IPS-NIHi7 (cell line): ENCODE measurements around the gene TMEM270.

Experiments
- DNase-seq: peaks from one replicate; pipeline ENCODE4 v3.0.0; 2012; ENCODE audit warnings: mixed read lengths; ENCODE audit errors: extremely low spot score

The TMEM270 gene

GRCh38 chr7:73904219-73905137 is 43.5 kb downstream of the TMEM270 start:
- DNase-seq, result peak; percentile 8

GRCh38 chr7:73905360-73905759 is 44.4 kb downstream of the TMEM270 start:
- DNase-seq, result peak; percentile 9

GRCh38 chr7:73906874-73907273 is 45.9 kb downstream of the TMEM270 start:
- DNase-seq, result no peak

GRCh38 chr7:73907554-73908122 is 46.7 kb downstream of the TMEM270 start:
- DNase-seq, result no peak

- DNase-seq, result no peak
Observed at GRCh38 chr7:73908123-73908611, 47.2 kb downstream of the TMEM270 start.

- DNase-seq, result peak; percentile 14
Observed at GRCh38 chr7:73909051-73909941, 48.3 kb downstream of the TMEM270 start.

GRCh38 chr7:73909996-73910395 is 49.0 kb downstream of the TMEM270 start:
- DNase-seq, result no peak

GRCh38 chr7:73912223-73912622 is 51.3 kb downstream of the TMEM270 start:
- DNase-seq, result no peak
